Activated CD8-positive, alpha-beta T cell treated with anti-CD3 and anti-CD28 coated beads for 36 hours (primary cell): ENCODE data around the gene TAL2. TPM values are rescaled to one million over a fixed set of nuclear protein-coding genes. Genes with fewer than 3 reads are reported as not detected.

Source experiments
- ATAC-seq: fragments of 200-7000 bp; cut with Tn5 transposase; one replicate; pipeline ENCODE4 v1.10.0; 2021; ENCODE audit warnings: mild to moderate bottlenecking, moderate library complexity
- CTCF ChIA-PET: fragments of 350-600 bp; sonication (Branson Sonifier 250); formaldehyde crosslinking; loops from one replicate; lab custom pipeline; 2021; ENCODE audit warnings: antibody characterized with exemption; lab: Charles Lee
- POLR2A ChIA-PET: fragments of 350-600 bp; sonication (Branson Sonifier 250); formaldehyde crosslinking; loops from one replicate; lab custom pipeline; 2021; ENCODE audit warnings: antibody characterized with exemption; lab: Charles Lee
- DNase-seq: peaks from one replicate; pipeline ENCODE4 v3.0.0-alpha.2; 2020
- H3K27ac Mint-ChIP-seq: one replicate; pipeline ENCODE4 v1.8.0; 2021; ENCODE audit warnings: mild to moderate bottlenecking, mixed read lengths
- H3K27me3 Mint-ChIP-seq: one replicate; pipeline ENCODE4 v1.8.0; 2021; ENCODE audit warnings: mixed read lengths
- H3K36me3 Mint-ChIP-seq: one replicate; pipeline ENCODE4 v1.8.0; 2021; ENCODE audit warnings: low read depth, mixed read lengths
- H3K4me1 Mint-ChIP-seq: one replicate; pipeline ENCODE4 v1.8.0; 2021; ENCODE audit warnings: low read depth, mixed read lengths
- H3K4me3 Mint-ChIP-seq: one replicate; pipeline ENCODE4 v1.8.0; 2021; ENCODE audit warnings: mild to moderate bottlenecking, moderate library complexity, mixed read lengths
- H3K9me3 Mint-ChIP-seq: one replicate; pipeline ENCODE4 v1.8.0; 2021; ENCODE audit warnings: mixed read lengths
- CTCF ChIP-seq: fragments of 200-600 bp; IDR thresholded peaks from one replicate; pipeline ENCODE4 v1.8.0; 2022; ENCODE audit warnings: antibody characterized with exemption, mild to moderate bottlenecking
- intact Hi-C: fragments of 100-400 bp; cut with micrococcal nuclease; formaldehyde crosslinking; loops from one replicate; pipeline ENCODE4 v1.10.0; 2022
- total RNA-seq, 2 experiments: library from RNA; stranded (reverse); gene quantifications; one replicate each; pipeline ENCODE4 v1.2.3, GENCODE V29; 2021

Gene TAL2
- total RNA-seq, 2 experiments from 2014 or later = not detected

- H3K27me3 Mint-ChIP-seq = no peaks in the 10 kb centered on the region
- ATAC-seq (no peak), DNase-seq (no peak)
- POLR2A ChIA-PET = no interaction called here
- intact Hi-C loops = no loop called here
- H3K4me3 Mint-ChIP-seq = no peak overlapping the region
- H3K27ac Mint-ChIP-seq = no peak overlapping the region
- TF ChIP-seq CTCF = no peak
- H3K9me3 Mint-ChIP-seq = no peaks in the 10 kb centered on the region
- peaks cover 8% of the 10 kb centered on the region for H3K36me3 Mint-ChIP-seq
- H3K4me1 Mint-ChIP-seq = peaks cover 11% of the 10 kb centered on the region
- CTCF ChIA-PET = no interaction called here
Measured at GRCh38 chr9:105706156-105706555, 43.9 kb downstream of the TAL2 start.

- H3K4me3 Mint-ChIP-seq = peak overlapping the region; percentile 41
- CTCF ChIA-PET = no interaction called here
- POLR2A ChIA-PET = no interaction called here
Measured at GRCh38 chr9:105708405-105708804, 46.1 kb downstream of the TAL2 start.

GRCh38 chr9:105710638-105711037, 48.4 kb downstream of the TAL2 start:
- ChIA-PET POLR2A (no interaction called here), CTCF (no interaction called here)
- peaks cover 7% of the 10 kb centered on the region for H3K4me1 Mint-ChIP-seq
- DNase-seq (no peak), ATAC-seq (no peak)
- no peak for TF ChIP-seq CTCF
- intact Hi-C loops = loop anchor here (10.0 kb wide), 2 partner anchors 106 to 286 kb away; no protein-coding TSS in a partner anchor
- H3K9me3 Mint-ChIP-seq = no peaks in the 10 kb centered on the region
- peaks cover 8% of the 10 kb centered on the region for H3K36me3 Mint-ChIP-seq
- H3K27ac Mint-ChIP-seq = no peak overlapping the region
- H3K4me3 Mint-ChIP-seq = no peak overlapping the region
- no peaks in the 10 kb centered on the region for H3K27me3 Mint-ChIP-seq

More at GRCh38 chr9:105708405-105708804, 46.1 kb downstream of the TAL2 start:
- no peak for TF ChIP-seq CTCF
- Mint-ChIP-seq H3K27ac (peak overlapping the region; percentile 29), H3K36me3 (peaks cover 8% of the 10 kb centered on the region), H3K4me1 (peaks cover 7% of the 10 kb centered on the region), H3K9me3 (no peaks in the 10 kb centered on the region), H3K27me3 (no peaks in the 10 kb centered on the region)
- intact Hi-C loops = no loop called here
- DNase-seq (no peak), ATAC-seq (no peak)

GRCh38 chr9:105711867-105712266, 49.6 kb downstream of the TAL2 start:
- Mint-ChIP-seq H3K9me3 (no peaks in the 10 kb centered on the region), H3K36me3 (peaks cover 5% of the 10 kb centered on the region), H3K4me3 (no peak overlapping the region)

GRCh38 chr9:105712297-105712696, 50.0 kb downstream of the TAL2 start:
- ChIA-PET CTCF (no interaction called here), POLR2A (no interaction called here)
- peaks cover 7% of the 10 kb centered on the region for H3K4me1 Mint-ChIP-seq
- H3K9me3 Mint-ChIP-seq = no peaks in the 10 kb centered on the region
- DNase-seq (no peak), ATAC-seq (no peak)
- H3K36me3 Mint-ChIP-seq = peaks cover 4% of the 10 kb centered on the region
- intact Hi-C loops = loop anchor here (10.0 kb wide), 2 partner anchors 107 to 287 kb away; no protein-coding TSS in a partner anchor
- TF ChIP-seq CTCF = no peak
- no peak overlapping the region for H3K4me3 Mint-ChIP-seq
- H3K27ac Mint-ChIP-seq = no peak overlapping the region
- no peaks in the 10 kb centered on the region for H3K27me3 Mint-ChIP-seq

More at GRCh38 chr9:105711867-105712266, 49.6 kb downstream of the TAL2 start:
- intact Hi-C loops = loop anchor here (10.0 kb wide), 2 partner anchors 107 to 287 kb away; no protein-coding TSS in a partner anchor
- POLR2A ChIA-PET = no interaction called here
- ATAC-seq (no peak), DNase-seq (no peak)
- TF ChIP-seq CTCF = no peak
- no peaks in the 10 kb centered on the region for H3K27me3 Mint-ChIP-seq
- CTCF ChIA-PET = no interaction called here
- no peak overlapping the region for H3K27ac Mint-ChIP-seq
- H3K4me1 Mint-ChIP-seq = peaks cover 7% of the 10 kb centered on the region

Other genes starting within 250 kb of the TAL2 start
- 1 to 10 TPM; 1.3 TPM for gene FSD1L, start 214.4 kb upstream of the TAL2 start, total RNA-seq
- gene FKTN, start 104.3 kb upstream of the TAL2 start, total RNA-seq = 10 to 100 TPM; 13.9 to 14.3 TPM
- gene TMEM38B, start 32.1 kb downstream of the TAL2 start, total RNA-seq = 10 to 100 TPM in 1 of 2 experiments, 1 to 10 TPM in 1; 8.2 to 11.3 TPM